IMR-90 (cell line): ENCODE measurements around the gene IRF2BP2. TPM values are rescaled to one million over a fixed set of nuclear protein-coding genes. Genes with fewer than 3 reads are reported as not detected.

Experiments
- ATAC-seq: fragments of 200-7000 bp; cut with Tn5 transposase; 2 replicates; pipeline ENCODE4 v1.9.1; 2020; ENCODE audit warnings: low read depth, mild to moderate bottlenecking, moderate library complexity
- BruUV-seq: library from RNA; stranded (reverse); fragments of 400-500 nt; replicated peaks from 2 replicates; lab custom pipeline; 2021; lab: Mats Ljungman, UMichigan
- CTCF ChIA-PET: fragments of 300-600 bp; formaldehyde crosslinking; extraction: SDS; loops from one replicate; lab custom pipeline; 2021; ENCODE audit warnings: antibody characterized with exemption; lab: Yijun Ruan, JAX
- POLR2A ChIA-PET: fragments of 300-600 bp; sonication (Branson Sonifier 250); formaldehyde crosslinking; loops from one replicate; lab custom pipeline; 2022; ENCODE audit warnings: antibody characterized with exemption; ENCODE audit not compliant: unreplicated experiment; lab: Charles Lee
- DNase-seq: peaks from one replicate; pipeline ENCODE4 v3.0.0; 2013
- H2AFZ ChIP-seq: replicated peaks from 2 replicates; pipeline ENCODE3; 2013; ENCODE audit warnings: low read length, mild to moderate bottlenecking; ENCODE audit not compliant: poor library complexity
- H2AK5ac ChIP-seq: 2 replicates; pipeline ENCODE4 v1.6.1; 2013; ENCODE audit warnings: low read depth, low read length, inconsistent platforms
- H2AK9ac ChIP-seq: replicated peaks from 2 replicates; pipeline ENCODE3; 2013; ENCODE audit warnings: mild to moderate bottlenecking, low read depth, low read length, moderate library complexity; ENCODE audit not compliant: poor library complexity
- H2BK120ac ChIP-seq: 2 replicates; pipeline ENCODE4 v1.6.1; 2013; ENCODE audit warnings: low read depth, low read length, inconsistent platforms
- H2BK15ac ChIP-seq: 3 replicates; pipeline ENCODE4 v1.6.1; 2013; ENCODE audit warnings: low read depth, low read length, inconsistent platforms
- H2BK20ac ChIP-seq: 2 replicates; pipeline ENCODE4 v1.6.1; 2013; ENCODE audit warnings: low read depth, mild to moderate bottlenecking, inconsistent platforms, low read length, moderate library complexity
- H2BK5ac ChIP-seq: 2 replicates; pipeline ENCODE4 v1.6.1; 2013; ENCODE audit warnings: mild to moderate bottlenecking, low read depth, low read length, inconsistent platforms; ENCODE audit not compliant: poor library complexity, severe bottlenecking
- H3K14ac ChIP-seq: replicated peaks from 2 replicates; pipeline ENCODE4 v1.6.1; 2013; ENCODE audit warnings: low read depth, low read length, inconsistent platforms
- H3K18ac ChIP-seq: 2 replicates; pipeline ENCODE4 v1.6.1; 2013; ENCODE audit warnings: low read depth, low read length, control low read depth
- H3K23ac ChIP-seq: 2 replicates; pipeline ENCODE4 v1.6.1; 2013; ENCODE audit warnings: low read depth, low read length, inconsistent platforms
- H3K27ac ChIP-seq: 2 replicates; pipeline ENCODE4 v1.5.1; 2013; ENCODE audit warnings: mild to moderate bottlenecking, control low read depth, low read length; ENCODE audit not compliant: insufficient read depth
- H3K27me3 ChIP-seq: 2 replicates; pipeline ENCODE4 v1.6.1; 2013; ENCODE audit warnings: low read length; ENCODE audit not compliant: control insufficient read depth, insufficient read depth
- H3K36me3 ChIP-seq: 2 replicates; pipeline ENCODE4 v1.6.1; 2013; ENCODE audit warnings: low read length, mixed read lengths; ENCODE audit not compliant: control insufficient read depth, insufficient read depth
- H3K4ac ChIP-seq: 2 replicates; pipeline ENCODE4 v1.6.1; 2013; ENCODE audit warnings: low read depth, low read length, inconsistent platforms
- H3K4me1 ChIP-seq: 2 replicates; pipeline ENCODE4 v1.6.1; 2013; ENCODE audit warnings: low read length, mixed read lengths; ENCODE audit not compliant: control insufficient read depth, insufficient read depth
- H3K4me2 ChIP-seq: 2 replicates; pipeline ENCODE4 v1.6.1; 2013; ENCODE audit warnings: low read depth, mild to moderate bottlenecking, control low read depth, low read length, moderate library complexity
- H3K4me3 ChIP-seq: 2 replicates; pipeline ENCODE4 v1.5.1; 2013; ENCODE audit warnings: low read depth, mild to moderate bottlenecking, control low read depth, low read length, moderate library complexity; ENCODE audit not compliant: insufficient read depth
- H3K56ac ChIP-seq: 2 replicates; pipeline ENCODE4 v1.6.1; 2013; ENCODE audit warnings: low read length, inconsistent platforms; ENCODE audit not compliant: insufficient read depth; ENCODE audit errors: extremely low read depth
- H3K79me1 ChIP-seq, 2 experiments: 2 replicates each; pipeline ENCODE4 v1.6.1; 2013; ENCODE audit warnings: low read length in 2 of 2, inconsistent platforms in 1 of 2, low read depth in 1 of 2
- H3K9ac ChIP-seq: 2 replicates; pipeline ENCODE4 v1.6.1; 2013; ENCODE audit warnings: low read depth, low read length, control low read depth
- H3K9me1 ChIP-seq: 2 replicates; pipeline ENCODE4 v1.6.1; 2013; ENCODE audit warnings: low read length, inconsistent platforms; ENCODE audit not compliant: insufficient read depth
- H3K9me3 ChIP-seq: 2 replicates; pipeline ENCODE4 v1.6.1; 2013; ENCODE audit warnings: low read length; ENCODE audit not compliant: control insufficient read depth, insufficient read depth
- H4K20me1 ChIP-seq: 2 replicates; pipeline ENCODE4 v1.6.1; 2013; ENCODE audit warnings: low read length, inconsistent platforms; ENCODE audit not compliant: insufficient read depth
- H4K5ac ChIP-seq: 2 replicates; pipeline ENCODE4 v1.6.1; 2013; ENCODE audit warnings: mild to moderate bottlenecking, low read depth, low read length, control low read depth
- H4K8ac ChIP-seq, 2 experiments: 2 replicates each; pipeline ENCODE4 v1.6.1; 2013; ENCODE audit warnings: low read depth in 2 of 2, low read length in 2 of 2, control low read depth in 1 of 2, inconsistent platforms in 1 of 2
- H4K91ac ChIP-seq: 2 replicates; pipeline ENCODE4 v1.6.1; 2013; ENCODE audit warnings: low read depth, low read length, inconsistent platforms; ENCODE audit not compliant: insufficient read depth
- CEBPB ChIP-seq: IDR thresholded peaks from 2 replicates; pipeline ENCODE4 v1.6.1; 2012; ENCODE audit warnings: low read depth, low read length, improper control_type of control experiment
- MXI1 ChIP-seq: IDR thresholded peaks from 2 replicates; pipeline ENCODE4 v1.6.1; 2012; ENCODE audit warnings: low read depth, mild to moderate bottlenecking, low read length, moderate library complexity, borderline replicate concordance
- POLR2A ChIP-seq: IDR thresholded peaks from 2 replicates; pipeline ENCODE4 v1.6.1; 2012; ENCODE audit warnings: mild to moderate bottlenecking, low read depth, low read length
- WGBS, 2 experiments: methylation state at CpG; one replicate each; pipeline versions ENCODE4 v1.1.5 to v1.1.7; 2013; ENCODE audit warnings: missing lambda C conversion rate in 2 of 2; ENCODE audit not compliant: insufficient read length in 1 of 2; ENCODE audit errors: extremely low coverage in 2 of 2; 5-methylcytosine and 5-hydroxymethylcytosine counted together
- dilution Hi-C: fragments of 300-500 bp; cut with HindIII; formaldehyde crosslinking; loops from one replicate; pipeline ENCODE4 v1.14.3; 2018; ENCODE audit warnings: low sequenced_read_pairs; ENCODE audit not compliant: unreplicated experiment
- in situ Hi-C: fragments of 300-500 bp; cut with MboI; formaldehyde crosslinking; loops from 3 replicates; pipeline ENCODE4 v1.14.3; 2019; ENCODE audit warnings: low sequenced_read_pairs, inconsistent platforms, mixed read lengths
- intact Hi-C: fragments of 100-400 bp; cut with micrococcal nuclease; formaldehyde crosslinking; loops from 2 replicates; pipeline ENCODE4 v1.10.0; 2022
- polyA plus RNA-seq, 3 experiments: library from polyadenylated mRNA; depleted of rRNA; stranded (reverse); fragments of >200 nt; gene quantifications; 2 replicates each; pipeline ENCODE4 v1.2.3, GENCODE V29; 2012; ENCODE audit warnings: low replicate concordance in 1 of 3
- total RNA-seq: library from RNA; depleted of rRNA; stranded (reverse); fragments of >200 nt; gene quantifications from 2 replicates; pipeline ENCODE4 v1.2.3, GENCODE V29; 2012

IRF2BP2 gene
- total and polyA plus RNA-seq, 2 of the 4 experiments (the other 2 are of a cell fraction): 47.0 to 66.6 TPM

DNA sequence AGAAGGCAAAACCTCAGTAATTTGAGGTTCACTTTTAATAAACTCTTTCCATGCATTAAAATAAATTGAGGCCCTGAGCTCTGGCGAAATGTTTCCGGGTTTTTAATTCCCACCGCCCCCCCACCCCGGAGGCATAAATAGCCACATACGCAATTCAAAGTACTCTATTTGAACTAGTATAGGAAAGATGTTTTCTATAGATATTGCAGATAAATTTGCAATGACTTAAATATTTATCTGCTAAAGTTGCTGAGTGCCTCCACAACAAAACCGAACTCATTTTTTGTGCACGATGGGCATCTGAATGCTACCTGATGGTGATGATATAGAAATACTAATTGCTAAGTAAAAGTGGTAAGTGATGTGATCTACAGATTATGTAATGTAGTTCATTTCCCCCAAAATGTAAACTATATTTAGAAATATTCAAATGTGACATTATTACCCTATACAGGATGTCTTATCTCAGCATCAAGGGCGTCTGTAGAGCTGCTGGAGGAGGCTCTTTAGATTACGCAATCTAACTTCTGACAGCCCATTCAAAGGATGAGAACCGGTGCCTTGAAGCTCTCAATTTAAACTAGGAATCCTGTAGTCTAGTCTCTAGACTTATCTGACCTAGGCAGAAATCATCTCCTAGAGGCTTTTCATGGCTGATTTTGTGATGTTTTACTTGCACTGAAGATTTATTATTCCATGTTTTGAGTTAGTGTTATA is 8.5 kb downstream of the IRF2BP2 start:
- peak overlapping the region; percentile 23; the same call in 1 of the 2 replicates for H3K4me2 ChIP-seq

More for the DNA sequence above, 8.5 kb downstream of the IRF2BP2 start:
- Histone ChIP-seq H3K27ac (no peak overlapping the region), H3K4ac (no peak overlapping the region), H4K91ac (no peak overlapping the region), H2BK15ac (no peak overlapping the region), H3K9me3 (no peaks in the 10 kb centered on the region), H2BK20ac (no peak overlapping the region), H3K23ac (peak overlapping the region; percentile 89; the same call in 1 of the 2 replicates), H3K79me1 (peaks cover 7 to 10% of the 10 kb centered on the region in 2 experiments), H3K18ac (no peak overlapping the region), H4K5ac (no peak overlapping the region), H2BK120ac (no peak overlapping the region), H2BK5ac (peak overlapping the region; percentile 73), H3K9me1 (no peaks in the 10 kb centered on the region), H3K4me1 (peaks cover 9% of the 10 kb centered on the region), H2AFZ (no peak overlapping the region), H2AK5ac (no peak overlapping the region), H3K4me3 (no peak overlapping the region), H4K20me1 (peaks cover 19% of the 10 kb centered on the region), H3K9ac (no peak overlapping the region; the same call in 1 of the 2 replicates), H2AK9ac (no peak overlapping the region), H4K8ac (no peak overlapping the region), H3K56ac (no peak overlapping the region), H3K36me3 (peaks cover 7% of the 10 kb centered on the region), H3K14ac (no peak overlapping the region), H3K27me3 (no peaks in the 10 kb centered on the region)
- in situ Hi-C loops: loop anchor here (25.0 kb wide), 1 partner anchor 261 kb away; no protein-coding TSS in a partner anchor
- DNase-seq (peak; percentile 66), ATAC-seq (no peak)
- dilution Hi-C loops: no loop called here
- CTCF ChIA-PET: interaction anchor here (0.9 to 1.2 kb wide), 2 partner anchors 114 to 482 kb away, joined by 3 read pairs; no protein-coding TSS in a partner anchor
- no TSS peak for BruUV-seq
- WGBS, 2 experiments: no CpG with 5 or more reads among the region's 10 CpGs
- intact Hi-C loops: loop anchor here (5.0 kb wide), 2 partner anchors 69 to 489 kb away; no protein-coding TSS in a partner anchor
- POLR2A ChIA-PET: interaction anchor here (0.6 kb wide), 1 partner anchor 466 kb away, joined by 3 read pairs; no protein-coding TSS in a partner anchor
- TF ChIP-seq POLR2A (peak; percentile 55), MXI1 (no peak), CEBPB (peak; percentile 99)
